T-helper 2 cell treated with Interferon-gamma antibody and Interleukin-4, amounts not matched to agents 5 μg/mL and 100 μg/mL, for 36 hours (primary cell): ENCODE results near the gene RASSF10.

Source experiments
- DNase-seq: peaks from one replicate; pipeline ENCODE4 v3.0.0; 2021; ENCODE audit warnings: low spot score
- H3K27ac Mint-ChIP-seq: one replicate; pipeline ENCODE4 v1.8.0; 2021; ENCODE audit warnings: mild to moderate bottlenecking, mixed read lengths
- H3K27me3 Mint-ChIP-seq: one replicate; pipeline ENCODE4 v1.8.0; 2021; ENCODE audit warnings: low read depth, mixed read lengths
- H3K36me3 Mint-ChIP-seq: one replicate; pipeline ENCODE4 v1.8.0; 2021; ENCODE audit warnings: low read depth, mixed read lengths
- H3K4me1 Mint-ChIP-seq: one replicate; pipeline ENCODE4 v1.8.0; 2021; ENCODE audit warnings: low read depth, mixed read lengths
- H3K4me3 Mint-ChIP-seq: one replicate; pipeline ENCODE4 v1.8.0; 2022; ENCODE audit warnings: mild to moderate bottlenecking, moderate library complexity, mixed read lengths
- H3K9me3 Mint-ChIP-seq: one replicate; pipeline ENCODE4 v1.8.0; 2021; ENCODE audit warnings: mixed read lengths

The RASSF10 gene

DNA sequence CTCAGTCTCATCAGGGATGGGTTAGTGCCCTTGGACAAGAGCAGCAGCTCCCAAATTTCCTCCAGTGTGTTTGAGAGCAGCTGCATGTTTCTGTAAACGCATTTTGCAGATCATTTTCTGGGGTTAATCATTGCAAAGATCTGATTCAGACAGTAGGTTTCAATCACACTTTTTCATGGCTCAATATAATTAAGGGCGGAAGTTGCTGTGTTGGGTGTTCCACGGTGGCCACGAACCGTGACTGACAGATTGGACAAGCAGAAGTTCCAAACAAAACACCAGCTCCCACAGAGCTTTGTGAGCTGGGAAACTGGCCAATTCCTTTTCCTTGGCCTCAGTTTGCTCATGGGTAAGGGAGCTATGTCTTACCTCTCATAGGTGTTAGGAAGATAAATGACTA lies 8.4 kb upstream of the RASSF10 start:
- H3K36me3 Mint-ChIP-seq, result no peaks in the 10 kb centered on the region
- H3K4me3 Mint-ChIP-seq, result no peak overlapping the region
- no peak for DNase-seq
- H3K9me3 Mint-ChIP-seq, result peaks cover 4% of the 10 kb centered on the region
- H3K4me1 Mint-ChIP-seq, result no peaks in the 10 kb centered on the region
- H3K27me3 Mint-ChIP-seq, result peaks cover 14% of the 10 kb centered on the region
- no peak overlapping the region for H3K27ac Mint-ChIP-seq

DNA sequence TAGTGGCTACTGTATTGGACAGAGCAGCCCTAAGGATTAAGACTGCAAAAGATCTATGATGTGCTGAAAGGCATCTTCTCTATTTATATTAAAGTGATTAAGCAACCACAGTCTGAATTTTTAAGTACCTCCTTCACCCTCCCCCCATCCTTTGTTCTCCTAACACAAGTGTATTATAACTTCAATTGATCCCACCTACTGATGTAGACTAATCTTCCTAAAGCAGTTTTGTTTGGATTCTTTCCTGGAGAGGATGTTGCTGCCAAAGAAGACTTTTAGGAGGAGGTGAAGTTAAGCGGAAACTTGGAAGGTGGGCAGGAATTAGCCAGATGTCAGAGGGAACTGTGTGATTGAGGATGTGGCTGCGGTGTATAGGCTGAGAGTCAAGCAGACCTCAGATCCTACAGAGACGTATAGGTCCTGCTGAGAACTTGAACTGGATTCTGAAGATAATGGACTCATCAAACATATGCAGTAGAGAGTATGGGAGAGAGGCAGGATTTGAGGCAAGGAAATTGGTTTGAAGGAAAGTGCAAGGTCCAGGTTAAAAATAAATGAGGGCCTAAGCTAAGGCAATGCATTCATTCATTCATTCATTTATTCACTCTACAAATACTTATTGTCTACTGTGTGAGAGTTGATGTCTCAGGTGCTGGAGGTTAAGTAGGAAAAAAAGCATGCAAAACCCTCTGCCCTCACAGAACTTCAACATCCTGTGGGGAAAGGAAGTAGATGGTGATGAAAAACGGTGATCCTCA lies 5.2 kb upstream of the RASSF10 start:
- Mint-ChIP-seq H3K4me1 (peaks cover 1% of the 10 kb centered on the region), H3K36me3 (no peaks in the 10 kb centered on the region), H3K27ac (no peak overlapping the region), H3K4me3 (no peak overlapping the region), H3K9me3 (no peaks in the 10 kb centered on the region), H3K27me3 (peaks cover 39% of the 10 kb centered on the region)
- no peak for DNase-seq

DNA sequence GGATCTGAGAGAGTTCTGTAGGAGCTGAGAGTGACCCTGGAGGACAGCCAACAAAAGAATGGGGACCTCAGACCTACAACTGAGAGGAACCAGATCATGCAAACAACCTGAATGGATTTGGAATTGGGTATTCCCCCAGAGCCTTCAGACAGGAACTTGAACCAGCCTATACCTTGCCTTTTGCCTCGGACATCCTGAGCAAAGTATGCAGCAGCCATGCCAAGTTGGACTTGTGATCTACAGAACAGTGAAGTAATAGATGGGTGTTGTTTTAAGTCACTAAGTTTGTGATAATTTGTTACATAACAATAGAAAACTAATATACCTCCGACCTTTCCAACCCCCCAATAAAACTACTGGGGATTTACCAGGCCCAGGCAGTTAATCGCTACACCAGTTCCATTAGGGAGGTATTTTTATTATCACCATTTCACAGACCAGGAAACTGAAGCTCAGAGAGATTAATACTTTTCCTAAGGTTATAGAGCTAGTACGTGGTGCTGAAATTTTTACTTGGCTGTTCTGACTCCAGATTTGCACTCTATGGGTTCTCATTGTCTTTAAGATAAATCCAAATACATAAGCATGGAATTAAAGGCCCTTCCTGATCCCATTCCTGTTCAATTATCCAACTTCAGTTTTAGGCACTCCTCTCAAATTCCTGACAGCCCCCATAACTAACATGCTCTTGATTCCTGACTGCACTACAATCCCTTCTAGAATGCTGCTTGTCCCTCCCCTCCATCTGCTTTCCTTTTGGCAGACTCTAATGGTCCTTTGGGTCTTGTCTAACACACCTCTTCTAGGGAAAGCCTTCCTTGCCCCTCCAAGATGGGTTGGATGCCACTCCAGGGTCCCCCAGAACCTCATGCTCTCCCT lies 1.7 kb upstream of the RASSF10 start:
- Mint-ChIP-seq H3K27ac (no peak overlapping the region), H3K4me1 (peaks cover 1% of the 10 kb centered on the region), H3K27me3 (peaks cover 60% of the 10 kb centered on the region), H3K9me3 (no peaks in the 10 kb centered on the region), H3K4me3 (no peak overlapping the region), H3K36me3 (no peaks in the 10 kb centered on the region)
- no peak for DNase-seq

DNA sequence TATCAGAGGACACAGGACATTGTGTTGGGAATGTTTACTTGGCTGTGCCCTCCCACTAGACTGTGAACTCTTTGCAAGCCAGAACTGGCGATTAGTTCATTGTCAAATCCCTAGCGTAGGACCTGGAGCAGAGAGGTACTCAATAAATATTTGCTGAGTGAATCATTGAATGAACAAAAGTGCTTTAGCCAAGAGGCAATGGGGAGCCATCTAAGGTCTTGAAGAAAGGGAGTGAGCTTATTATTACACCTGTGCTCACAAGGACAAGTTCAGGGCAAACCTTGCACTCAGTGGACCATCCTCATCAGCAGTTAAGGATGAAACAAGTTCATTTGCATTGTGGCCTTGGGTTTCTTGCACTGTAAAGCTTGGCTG lies 1.1 kb upstream of the RASSF10 start:
- H3K27ac Mint-ChIP-seq, result no peak overlapping the region
- H3K4me1 Mint-ChIP-seq, result peaks cover 1% of the 10 kb centered on the region
- H3K4me3 Mint-ChIP-seq, result no peak overlapping the region
- no peaks in the 10 kb centered on the region for H3K9me3 Mint-ChIP-seq
- no peak for DNase-seq
- no peaks in the 10 kb centered on the region for H3K36me3 Mint-ChIP-seq
- peaks cover 62% of the 10 kb centered on the region for H3K27me3 Mint-ChIP-seq

DNA sequence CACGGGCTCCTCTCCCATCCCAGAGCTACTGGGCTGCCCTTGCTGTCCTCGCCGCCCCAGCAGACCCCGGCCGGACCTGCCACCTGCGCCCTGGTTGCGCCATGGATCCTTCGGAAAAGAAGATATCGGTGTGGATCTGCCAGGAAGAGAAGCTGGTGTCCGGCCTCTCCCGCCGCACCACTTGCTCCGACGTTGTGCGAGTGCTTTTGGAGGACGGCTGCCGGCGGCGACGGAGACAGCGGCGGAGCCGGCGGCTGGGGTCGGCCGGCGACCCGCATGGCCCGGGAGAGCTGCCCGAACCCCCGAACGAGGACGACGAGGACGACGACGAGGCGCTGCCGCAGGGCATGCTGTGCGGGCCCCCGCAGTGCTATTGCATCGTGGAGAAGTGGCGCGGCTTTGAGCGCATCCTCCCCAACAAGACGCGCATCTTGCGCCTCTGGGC lies 382 bp downstream of the RASSF10 start:
- no peak overlapping the region for H3K4me3 Mint-ChIP-seq
- H3K36me3 Mint-ChIP-seq, result no peaks in the 10 kb centered on the region
- no peaks in the 10 kb centered on the region for H3K9me3 Mint-ChIP-seq
- no peak overlapping the region for H3K27ac Mint-ChIP-seq
- DNase-seq, result no peak
- H3K4me1 Mint-ChIP-seq, result peaks cover 1% of the 10 kb centered on the region
- peaks cover 63% of the 10 kb centered on the region for H3K27me3 Mint-ChIP-seq

DNA sequence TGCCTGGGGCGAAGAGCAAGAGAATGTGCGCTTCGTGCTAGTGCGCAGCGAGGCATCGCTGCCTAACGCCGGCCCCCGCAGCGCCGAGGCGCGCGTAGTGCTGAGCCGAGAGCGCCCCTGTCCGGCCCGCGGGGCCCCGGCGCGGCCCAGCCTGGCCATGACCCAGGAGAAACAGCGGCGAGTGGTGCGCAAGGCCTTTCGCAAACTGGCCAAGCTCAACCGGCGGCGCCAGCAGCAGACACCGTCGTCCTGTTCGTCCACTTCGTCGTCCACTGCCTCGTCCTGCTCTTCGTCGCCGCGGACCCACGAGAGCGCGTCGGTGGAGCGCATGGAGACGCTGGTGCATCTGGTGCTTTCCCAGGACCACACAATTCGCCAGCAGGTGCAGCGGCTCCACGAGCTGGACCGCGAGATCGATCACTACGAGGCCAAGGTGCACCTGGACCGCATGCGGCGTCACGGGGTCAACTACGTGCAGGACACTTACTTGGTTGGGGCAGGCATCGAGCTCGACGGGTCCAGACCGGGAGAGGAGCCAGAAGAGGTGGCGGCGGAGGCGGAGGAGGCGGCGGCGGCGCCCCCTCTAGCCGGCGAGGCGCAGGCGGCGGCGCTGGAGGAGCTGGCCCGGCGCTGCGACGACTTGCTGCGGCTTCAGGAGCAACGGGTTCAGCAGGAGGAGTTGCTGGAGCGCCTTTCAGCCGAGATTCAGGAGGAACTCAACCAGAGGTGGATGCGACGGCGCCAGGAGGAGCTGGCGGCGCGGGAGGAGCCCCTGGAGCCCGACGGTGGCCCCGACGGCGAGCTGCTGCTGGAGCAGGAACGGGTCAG lies 1.0 kb downstream of the RASSF10 start:
- no peak for DNase-seq
- Mint-ChIP-seq H3K4me1 (peaks cover 1% of the 10 kb centered on the region), H3K27me3 (peaks cover 66% of the 10 kb centered on the region), H3K36me3 (no peaks in the 10 kb centered on the region), H3K9me3 (no peaks in the 10 kb centered on the region), H3K27ac (no peak overlapping the region), H3K4me3 (no peak overlapping the region)

DNA sequence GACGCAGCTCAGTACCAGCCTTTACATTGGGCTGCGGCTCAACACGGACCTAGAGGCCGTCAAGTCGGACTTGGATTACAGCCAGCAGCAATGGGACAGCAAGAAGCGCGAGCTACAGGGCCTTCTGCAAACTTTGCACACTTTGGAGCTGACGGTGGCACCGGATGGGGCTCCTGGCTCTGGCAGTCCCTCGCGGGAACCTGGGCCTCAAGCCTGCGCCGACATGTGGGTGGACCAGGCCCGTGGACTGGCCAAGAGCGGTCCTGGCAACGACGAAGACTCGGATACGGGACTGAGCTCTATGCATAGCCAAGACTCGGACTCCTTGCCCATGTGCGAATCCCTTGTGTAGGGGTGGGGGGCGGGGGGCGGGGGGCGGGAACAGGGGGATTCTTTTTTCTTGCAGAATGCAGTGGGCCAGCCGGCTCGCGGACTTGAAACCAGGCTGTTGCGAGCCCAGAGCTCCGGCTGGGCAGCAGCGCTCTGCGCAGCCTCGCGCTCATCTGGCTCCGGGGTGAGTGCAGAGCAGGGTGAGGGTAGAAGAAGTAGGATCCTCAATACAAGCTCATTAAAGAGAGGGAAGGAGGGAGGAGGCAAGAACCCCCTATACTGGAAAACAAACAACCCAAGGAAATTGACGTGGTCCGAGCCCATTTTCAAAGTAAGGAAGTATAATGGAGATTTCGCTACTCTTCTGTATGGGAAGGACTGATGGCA lies 1.8 kb downstream of the RASSF10 start:
- peaks cover 1% of the 10 kb centered on the region for H3K4me1 Mint-ChIP-seq
- no peak overlapping the region for H3K4me3 Mint-ChIP-seq
- no peak overlapping the region for H3K27ac Mint-ChIP-seq
- no peaks in the 10 kb centered on the region for H3K36me3 Mint-ChIP-seq
- H3K9me3 Mint-ChIP-seq, result no peaks in the 10 kb centered on the region
- no peak for DNase-seq
- peaks cover 65% of the 10 kb centered on the region for H3K27me3 Mint-ChIP-seq

DNA sequence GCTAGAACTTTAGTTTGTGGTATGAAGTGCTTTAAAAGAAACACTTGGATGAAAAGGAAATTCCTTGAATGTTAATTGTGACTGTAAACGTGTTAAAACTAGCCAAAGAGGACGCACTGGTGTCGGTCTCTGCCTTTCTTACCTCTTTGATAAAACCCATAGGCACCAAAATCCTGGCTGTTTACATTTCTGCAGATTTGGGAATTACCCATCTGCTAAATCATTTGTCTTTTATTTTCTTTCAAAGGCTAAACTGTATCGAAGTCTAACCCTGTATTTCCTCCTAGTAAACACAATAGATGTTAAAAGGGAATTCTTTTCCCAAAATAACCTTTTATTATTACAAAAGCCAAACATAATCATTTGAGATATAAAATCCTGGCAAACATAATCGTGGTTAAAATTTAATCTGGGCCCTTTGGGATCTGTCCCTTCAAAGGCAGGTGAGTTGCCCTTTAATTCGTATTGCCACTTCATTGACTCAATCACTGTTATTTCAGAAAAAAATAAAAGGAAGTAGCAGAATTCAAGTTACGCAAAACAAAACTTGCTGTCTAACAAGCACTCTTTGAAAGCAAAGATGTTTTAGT lies 2.4 kb downstream of the RASSF10 start:
- H3K27me3 Mint-ChIP-seq, result peaks cover 64% of the 10 kb centered on the region
- no peaks in the 10 kb centered on the region for H3K36me3 Mint-ChIP-seq
- H3K4me3 Mint-ChIP-seq, result no peak overlapping the region
- no peak overlapping the region for H3K27ac Mint-ChIP-seq
- H3K4me1 Mint-ChIP-seq, result peaks cover 1% of the 10 kb centered on the region
- DNase-seq, result no peak
- no peaks in the 10 kb centered on the region for H3K9me3 Mint-ChIP-seq

DNA sequence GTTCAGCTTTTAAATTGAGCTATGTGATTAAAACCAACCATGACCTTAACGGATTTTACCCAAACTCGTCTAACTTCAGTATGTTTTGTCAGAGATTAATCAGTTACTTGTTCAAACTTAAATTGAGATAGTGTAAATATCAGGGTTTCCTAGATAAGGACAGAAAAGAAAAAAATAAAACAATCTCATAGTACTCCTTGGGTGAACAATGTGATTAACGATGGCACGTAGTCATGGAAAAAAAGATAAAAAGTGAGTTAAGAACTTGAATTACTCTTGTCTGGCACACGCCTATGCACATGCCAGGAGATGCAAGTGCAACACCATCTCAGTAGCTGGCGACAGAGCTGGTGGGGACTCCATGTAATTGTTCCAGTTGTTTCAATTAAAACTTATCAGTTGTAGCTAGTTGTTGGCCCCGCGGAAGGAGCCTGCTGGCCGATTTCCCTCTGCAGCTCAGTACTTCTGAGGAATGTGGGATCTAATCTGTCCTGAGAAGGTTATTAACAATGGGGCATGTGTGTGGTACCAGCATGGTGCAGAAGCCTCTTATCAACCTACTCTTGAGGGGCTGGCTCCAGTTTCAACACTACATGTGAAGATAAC lies 3.0 kb downstream of the RASSF10 start:
- DNase-seq, result no peak
- H3K4me1 Mint-ChIP-seq, result peaks cover 3% of the 10 kb centered on the region
- H3K36me3 Mint-ChIP-seq, result no peaks in the 10 kb centered on the region
- H3K9me3 Mint-ChIP-seq, result no peaks in the 10 kb centered on the region
- peaks cover 58% of the 10 kb centered on the region for H3K27me3 Mint-ChIP-seq
- H3K4me3 Mint-ChIP-seq, result no peak overlapping the region
- H3K27ac Mint-ChIP-seq, result no peak overlapping the region

DNA sequence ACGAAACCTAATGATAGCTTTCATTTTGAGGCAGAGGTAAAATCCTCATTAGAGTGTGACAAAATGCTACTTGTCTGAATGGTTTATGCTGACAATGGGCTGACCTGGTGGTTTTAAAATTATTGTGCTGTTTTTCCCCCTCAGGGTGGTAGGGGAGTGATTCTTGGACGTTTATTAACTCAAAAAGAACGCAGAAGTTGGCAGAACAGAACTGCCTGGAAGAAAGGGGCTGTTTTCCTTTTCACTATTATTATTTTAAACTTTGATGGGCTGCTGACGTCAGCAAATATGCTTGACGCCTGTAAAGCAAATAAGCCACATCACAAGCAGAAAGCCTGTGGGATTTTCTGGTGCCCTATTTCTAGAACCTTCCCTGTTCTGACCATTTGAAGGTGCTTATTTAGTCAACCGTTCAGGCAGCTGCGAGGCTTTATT lies 4.0 kb downstream of the RASSF10 start:
- Mint-ChIP-seq H3K27me3 (peaks cover 51% of the 10 kb centered on the region), H3K36me3 (no peaks in the 10 kb centered on the region), H3K4me1 (peaks cover 4% of the 10 kb centered on the region), H3K27ac (no peak overlapping the region), H3K4me3 (no peak overlapping the region), H3K9me3 (no peaks in the 10 kb centered on the region)
- no peak for DNase-seq

DNA sequence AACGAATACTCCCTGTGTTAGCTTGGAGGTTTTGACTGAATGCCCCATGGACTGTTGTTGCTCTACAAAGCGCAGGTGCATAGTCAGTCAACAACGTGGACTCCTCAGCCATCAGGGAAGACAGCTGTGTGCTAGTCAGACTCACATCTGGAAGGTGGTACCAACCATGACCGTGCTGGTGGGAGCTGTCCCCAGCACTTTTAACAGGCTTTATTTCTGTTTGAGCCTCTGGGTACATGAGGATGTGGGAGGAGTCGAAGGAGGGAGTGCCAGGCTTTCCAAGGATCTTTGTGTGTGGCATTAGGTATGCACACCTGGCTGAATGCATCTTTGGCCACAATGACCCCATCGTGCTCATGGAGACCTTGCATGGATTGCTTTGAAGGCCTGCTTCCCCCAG lies 6.6 kb downstream of the RASSF10 start:
- DNase-seq, result no peak
- no peak overlapping the region for H3K27ac Mint-ChIP-seq
- H3K36me3 Mint-ChIP-seq, result no peaks in the 10 kb centered on the region
- peaks cover 36% of the 10 kb centered on the region for H3K27me3 Mint-ChIP-seq
- no peak overlapping the region for H3K4me3 Mint-ChIP-seq
- peaks cover 2% of the 10 kb centered on the region for H3K4me1 Mint-ChIP-seq
- H3K9me3 Mint-ChIP-seq, result no peaks in the 10 kb centered on the region

DNA sequence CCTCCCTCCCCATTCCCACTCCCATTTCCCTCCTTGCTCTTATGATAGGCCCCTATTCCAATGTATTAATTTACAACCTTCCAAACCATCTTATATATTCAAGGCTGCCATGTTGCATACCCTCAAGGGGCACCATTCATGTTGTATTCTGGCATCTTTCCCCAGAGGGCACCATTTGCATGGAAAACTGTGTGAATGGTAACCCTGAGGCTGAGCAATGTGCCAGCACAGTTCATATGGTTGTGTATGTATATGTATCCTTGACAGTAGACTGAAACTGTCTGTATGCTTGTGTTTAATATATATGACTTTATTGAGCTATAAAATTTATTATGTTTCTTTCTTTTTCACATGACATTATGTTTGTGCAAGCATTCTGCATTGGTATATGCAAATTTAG lies 7.3 kb downstream of the RASSF10 start:
- Mint-ChIP-seq H3K4me3 (no peak overlapping the region), H3K36me3 (no peaks in the 10 kb centered on the region), H3K27me3 (peaks cover 34% of the 10 kb centered on the region), H3K4me1 (peaks cover 2% of the 10 kb centered on the region), H3K9me3 (no peaks in the 10 kb centered on the region), H3K27ac (no peak overlapping the region)
- no peak for DNase-seq

DNA sequence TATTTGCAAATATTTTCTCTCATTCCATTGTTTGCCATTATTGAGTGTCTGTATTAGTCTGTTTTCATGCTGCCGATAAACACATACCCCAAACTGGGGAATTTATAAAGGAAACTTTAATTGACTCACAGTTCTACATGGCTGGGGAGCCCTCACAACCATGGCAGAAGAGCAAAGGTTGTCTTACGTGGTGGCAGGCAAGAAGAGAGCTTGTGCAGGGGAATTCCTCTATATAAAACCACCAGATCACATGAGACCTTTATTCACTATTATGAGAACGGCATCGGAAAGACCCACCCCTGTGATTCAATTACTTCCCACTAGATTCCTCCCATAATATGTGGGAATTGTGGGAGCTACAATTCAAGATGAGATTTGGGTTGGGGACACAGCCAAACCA lies 10.2 kb downstream of the RASSF10 start:
- no peak for DNase-seq
- H3K4me1 Mint-ChIP-seq, result peaks cover 2% of the 10 kb centered on the region
- no peak overlapping the region for H3K27ac Mint-ChIP-seq
- H3K4me3 Mint-ChIP-seq, result no peak overlapping the region
- peaks cover 32% of the 10 kb centered on the region for H3K27me3 Mint-ChIP-seq
- no peaks in the 10 kb centered on the region for H3K9me3 Mint-ChIP-seq
- no peaks in the 10 kb centered on the region for H3K36me3 Mint-ChIP-seq
